ENCODE data around the gene FAM177A1.

DNA sequence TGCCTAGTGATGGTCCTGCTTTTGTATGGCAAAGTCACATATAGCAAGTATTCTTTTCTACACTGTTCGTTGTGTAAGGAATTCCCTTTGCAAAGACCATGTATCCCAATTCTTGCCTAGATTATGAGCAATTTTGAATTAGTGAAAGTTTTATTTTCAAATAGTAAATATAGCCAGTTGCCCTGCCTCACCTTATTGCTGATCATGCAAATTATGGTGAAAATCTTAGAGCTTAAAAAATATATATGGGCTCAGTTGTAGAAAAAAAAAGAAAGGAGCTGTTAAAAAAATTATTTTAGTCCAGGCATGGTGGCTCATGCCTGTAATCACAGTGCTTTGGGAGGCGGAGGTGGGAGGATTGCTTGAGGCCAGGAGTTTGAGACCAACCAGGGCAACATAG is 44.5 kb upstream of the FAM177A1 start:
- TF ChIP-seq, protein P1, sequence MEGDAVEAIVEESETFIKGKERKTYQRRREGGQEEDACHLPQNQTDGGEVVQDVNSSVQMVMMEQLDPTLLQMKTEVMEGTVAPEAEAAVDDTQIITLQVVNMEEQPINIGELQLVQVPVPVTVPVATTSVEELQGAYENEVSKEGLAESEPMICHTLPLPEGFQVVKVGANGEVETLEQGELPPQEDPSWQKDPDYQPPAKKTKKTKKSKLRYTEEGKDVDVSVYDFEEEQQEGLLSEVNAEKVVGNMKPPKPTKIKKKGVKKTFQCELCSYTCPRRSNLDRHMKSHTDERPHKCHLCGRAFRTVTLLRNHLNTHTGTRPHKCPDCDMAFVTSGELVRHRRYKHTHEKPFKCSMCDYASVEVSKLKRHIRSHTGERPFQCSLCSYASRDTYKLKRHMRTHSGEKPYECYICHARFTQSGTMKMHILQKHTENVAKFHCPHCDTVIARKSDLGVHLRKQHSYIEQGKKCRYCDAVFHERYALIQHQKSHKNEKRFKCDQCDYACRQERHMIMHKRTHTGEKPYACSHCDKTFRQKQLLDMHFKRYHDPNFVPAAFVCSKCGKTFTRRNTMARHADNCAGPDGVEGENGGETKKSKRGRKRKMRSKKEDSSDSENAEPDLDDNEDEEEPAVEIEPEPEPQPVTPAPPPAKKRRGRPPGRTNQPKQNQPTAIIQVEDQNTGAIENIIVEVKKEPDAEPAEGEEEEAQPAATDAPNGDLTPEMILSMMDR (IDR thresholded peaks at IDR 0.05; ENCODE audit: low read length) = no peak
- TF ChIP-seq EZH2 (IDR thresholded peaks at IDR 0.05; ENCODE audit: borderline replicate concordance, low read length) = no peak

Measured in OCI-LY1 (cell line).